GM19324 (cell line): ENCODE data around the gene RWDD2A.
A peak's percentile ranks its signal among the peaks of the same experiment; 100 is the strongest.

Experiments used
- ATAC-seq: cut with Tn5 transposase; IDR thresholded peaks from one replicate; pipeline ENCODE4 v1.9.1; 2021; ENCODE audit warnings: mild to moderate bottlenecking, moderate library complexity; ENCODE audit not compliant: unreplicated experiment, low FRiP score

RWDD2A gene

GRCh38 chr6:83198486-83199172, 5.5 kb downstream of the RWDD2A start:
- no peak for ATAC-seq

GRCh38 chr6:83199173-83199862, 6.2 kb downstream of the RWDD2A start:
- ATAC-seq, result no peak

GRCh38 chr6:83199863-83200225, 6.7 kb downstream of the RWDD2A start:
- no peak for ATAC-seq

GRCh38 chr6:83202031-83202430, 8.9 kb downstream of the RWDD2A start:
- ATAC-seq, result no peak

- peak; percentile 98 for ATAC-seq
These were observed 22.2 kb downstream of the RWDD2A start for GRCh38 chr6:83215131-83216047.

GRCh38 chr6:83216806-83217205, 23.6 kb downstream of the RWDD2A start:
- ATAC-seq, result no peak

GRCh38 chr6:83218646-83219045, 25.5 kb downstream of the RWDD2A start:
- ATAC-seq, result no peak

- no peak for ATAC-seq
These were observed 27.0 kb downstream of the RWDD2A start for GRCh38 chr6:83220121-83220520.

GRCh38 chr6:83221276-83221675, 28.1 kb downstream of the RWDD2A start:
- no peak for ATAC-seq

- no peak for ATAC-seq
These were observed 28.8 kb downstream of the RWDD2A start for GRCh38 chr6:83221889-83222479.

- no peak for ATAC-seq
These were observed 33.4 kb downstream of the RWDD2A start for GRCh38 chr6:83226517-83226916.

- ATAC-seq, result no peak
These were observed 38.0 kb downstream of the RWDD2A start for GRCh38 chr6:83231146-83231545.

GRCh38 chr6:83247471-83247870, 54.3 kb downstream of the RWDD2A start:
- no peak for ATAC-seq
